CD14-positive monocyte (primary cell): ENCODE results near the gene NRXN3. TPM values are rescaled to one million over a fixed set of nuclear protein-coding genes. Genes with fewer than 3 reads are reported as not detected.

ENCODE experiments used
- DNase-seq, 3 donors: peaks; one replicate each; pipeline ENCODE4 v3.0.0-alpha.2; 2011 to 2022
- H2AFZ ChIP-seq: 2 replicates; pipeline ENCODE4 v1.6.0; 2012; ENCODE audit warnings: mild to moderate bottlenecking, low read depth, low read length, inconsistent platforms; ENCODE audit not compliant: insufficient read depth, poor library complexity, severe bottlenecking
- H3K27ac ChIP-seq, 2 donors: 1 replicate in 1 of 2; 2 replicates in 1 of 2; pipeline ENCODE4 v1.5.1; 2012 to 2013; ENCODE audit warnings: low read length in 2 of 2, control low read depth in 1 of 2, inconsistent platforms in 1 of 2, low read depth in 1 of 2, mild to moderate bottlenecking in 1 of 2
- H3K27me3 ChIP-seq, 2 donors: one replicate each; pipeline versions ENCODE4 v1.6.0 to v1.6.1; 2011 to 2013; ENCODE audit warnings: low read length in 2 of 2; ENCODE audit not compliant: control insufficient read depth in 2 of 2, insufficient read depth in 2 of 2
- H3K36me3 ChIP-seq, 2 donors: replicated peaks in 1 of 2; 1 replicate in 1 of 2; 2 replicates in 1 of 2; pipeline versions ENCODE4 v1.5.1 to v1.6.1; 2012 to 2013; ENCODE audit warnings: low read length in 2 of 2, control low read depth in 1 of 2, inconsistent platforms in 1 of 2, mild to moderate bottlenecking in 1 of 2; ENCODE audit not compliant: insufficient read depth in 2 of 2, control insufficient read depth in 1 of 2
- H3K4me1 ChIP-seq, 2 donors: 1 replicate in 1 of 2; 2 replicates in 1 of 2; pipeline versions ENCODE4 v1.5.1 to v1.6.1; 2012 to 2013; ENCODE audit warnings: low read length in 2 of 2, control low read depth in 1 of 2, inconsistent platforms in 1 of 2, mild to moderate bottlenecking in 1 of 2, moderate library complexity in 1 of 2; ENCODE audit not compliant: insufficient read depth in 2 of 2, control insufficient read depth in 1 of 2
- H3K4me2 ChIP-seq: replicated peaks from 2 replicates; pipeline ENCODE3; 2012; ENCODE audit warnings: low read length, moderate library complexity, mild to moderate bottlenecking; ENCODE audit not compliant: poor library complexity, severe bottlenecking; ENCODE audit errors: extremely low read depth
- H3K4me3 ChIP-seq, 3 experiments: fragments of 200-600 bp in 1 of 3; sonication (generic) in 1 of 3; replicated peaks in 1 of 3; 1 replicate in 2 of 3; 2 replicates in 1 of 3; pipeline ENCODE4 v1.5.1; 2011 to 2013; ENCODE audit warnings: low read length in 3 of 3, mild to moderate bottlenecking in 3 of 3, control low read depth in 2 of 3, low read depth in 2 of 3, inconsistent platforms in 1 of 3, moderate library complexity in 1 of 3
- H3K79me2 ChIP-seq: 2 replicates; pipeline ENCODE4 v1.6.0; 2012; ENCODE audit warnings: mild to moderate bottlenecking, control low read depth, inconsistent platforms, low read length, moderate library complexity; ENCODE audit not compliant: insufficient read depth
- H3K9ac ChIP-seq: 2 replicates; pipeline ENCODE4 v1.6.0; 2017; ENCODE audit warnings: low read length, mild to moderate bottlenecking; ENCODE audit not compliant: insufficient read depth, poor library complexity, severe bottlenecking
- H3K9me3 ChIP-seq, 2 donors: replicated peaks in 1 of 2; 1 replicate in 1 of 2; 2 replicates in 1 of 2; pipeline versions ENCODE4 v1.5.1 to v1.6.1; 2012 to 2013; ENCODE audit warnings: low read length in 2 of 2, control low read depth in 1 of 2; ENCODE audit not compliant: control insufficient read depth in 1 of 2, insufficient read depth in 1 of 2
- H4K20me1 ChIP-seq: 2 replicates; pipeline ENCODE4 v1.6.0; 2012; ENCODE audit warnings: mild to moderate bottlenecking, low read length, control low read depth, moderate library complexity; ENCODE audit not compliant: insufficient read depth
- H3K27ac Mint-ChIP-seq, 7 donors: one replicate each; pipeline ENCODE4 v1.8.0; 2020; ENCODE audit warnings: mild to moderate bottlenecking in 7 of 7, mixed read lengths in 7 of 7, moderate library complexity in 6 of 7, inconsistent platforms in 2 of 7
- H3K27me3 Mint-ChIP-seq, 3 donors: one replicate each; pipeline ENCODE4 v1.8.0; 2021 to 2022; ENCODE audit warnings: low read depth in 3 of 3, mild to moderate bottlenecking in 3 of 3, mixed read lengths in 3 of 3, moderate library complexity in 3 of 3, inconsistent platforms in 1 of 3
- H3K36me3 Mint-ChIP-seq, 2 donors: one replicate each; pipeline ENCODE4 v1.8.0; 2020; ENCODE audit warnings: mixed read lengths in 2 of 2, inconsistent platforms in 1 of 2, mild to moderate bottlenecking in 1 of 2
- H3K4me1 Mint-ChIP-seq: one replicate; pipeline ENCODE4 v1.8.0; 2020; ENCODE audit warnings: mild to moderate bottlenecking, mixed read lengths
- H3K4me3 Mint-ChIP-seq, 2 donors: one replicate each; pipeline ENCODE4 v1.8.0; 2020; ENCODE audit warnings: mild to moderate bottlenecking in 2 of 2, mixed read lengths in 2 of 2, moderate library complexity in 1 of 2
- H3K9me3 Mint-ChIP-seq, 7 donors: one replicate each; pipeline ENCODE4 v1.8.0; 2020 to 2022; ENCODE audit warnings: mixed read lengths in 7 of 7, mild to moderate bottlenecking in 6 of 7, moderate library complexity in 6 of 7, inconsistent platforms in 2 of 7
- CTCF ChIP-seq: fragments of 200-600 bp; IDR thresholded peaks from one replicate; pipeline ENCODE4 v1.8.0; 2022; ENCODE audit warnings: antibody characterized with exemption, mild to moderate bottlenecking
- WGBS: methylation state at CpG from one replicate; pipeline ENCODE4 v1.1.5; 2013; ENCODE audit warnings: missing lambda C conversion rate; ENCODE audit not compliant: insufficient coverage; 5-methylcytosine and 5-hydroxymethylcytosine counted together
- intact Hi-C, 2 donors: fragments of 100-400 bp; cut with micrococcal nuclease; formaldehyde crosslinking; loops; one replicate each; pipeline versions ENCODE4 v1.15.0 to v1.15.1; 2023
- polyA plus RNA-seq, 3 donors: library from polyadenylated mRNA; depleted of rRNA in 1 of 3; unstranded in 2 of 3; stranded (reverse) in 1 of 3; fragments of 300-500 nt in 2 of 3; fragments of >200 nt in 1 of 3; fragmentation: Illumina TruSeq in 2 of 3; gene quantifications; 1 replicate in 2 of 3; 2 replicates in 1 of 3; pipeline ENCODE4 v1.2.3, GENCODE V29; 2012 to 2021

The NRXN3 gene
- polyA plus RNA-seq, 3 donors, result not detected

GRCh38 chr14:79161571-79161970 is 991.4 kb downstream of the NRXN3 start:
- Histone ChIP-seq H3K4me3 (no peak overlapping the region), H4K20me1 (no peaks in the 10 kb centered on the region), H3K9ac (no peak overlapping the region), H3K4me2 (no peak overlapping the region), H3K4me1 (no peaks in the 10 kb centered on the region), H3K36me3 (no peaks in the 10 kb centered on the region), H3K79me2 (no peaks in the 10 kb centered on the region), H2AFZ (no peak overlapping the region), H3K9me3 (no peaks in the 10 kb centered on the region), H3K27me3 (no peaks in the 10 kb centered on the region), H3K27ac (no peak overlapping the region)
- intact Hi-C loops, result no loop called here
- Mint-ChIP-seq H3K9me3 (peaks cover 0 to 3% (median 0%) of the 10 kb centered on the region in 7 donors), H3K4me3 (no peak overlapping the region), H3K4me1 (no peaks in the 10 kb centered on the region), H3K36me3 (no peaks in the 10 kb centered on the region), H3K27me3 (peaks cover 0 to 2% (median 0%) of the 10 kb centered on the region in 3 donors), H3K27ac (no peak overlapping the region)
- DNase-seq, result no peak
- 46% methylated on average over 4 of the region's 7 CpGs for WGBS
- no peak for TF ChIP-seq CTCF

GRCh38 chr14:79162833-79163232 is 992.7 kb downstream of the NRXN3 start:
- no peaks in the 10 kb centered on the region for H3K79me2 ChIP-seq
- no peaks in the 10 kb centered on the region for H3K9me3 ChIP-seq
- H3K27me3 ChIP-seq, result no peaks in the 10 kb centered on the region
- Mint-ChIP-seq H3K4me1 (no peaks in the 10 kb centered on the region), H3K27ac (no peak overlapping the region), H3K36me3 (no peaks in the 10 kb centered on the region), H3K27me3 (peaks cover 0 to 3% (median 0%) of the 10 kb centered on the region in 3 donors), H3K4me3 (no peak overlapping the region), H3K9me3 (peaks cover 0 to 3% (median 0%) of the 10 kb centered on the region in 7 donors)
- H3K4me3 ChIP-seq, result no peak overlapping the region
- no peak for DNase-seq
- no peaks in the 10 kb centered on the region for H4K20me1 ChIP-seq
- intact Hi-C loops, result no loop called here
- no peak overlapping the region for H3K9ac ChIP-seq
- no peaks in the 10 kb centered on the region for H3K36me3 ChIP-seq
- no peak overlapping the region for H3K4me2 ChIP-seq
- H2AFZ ChIP-seq, result no peak overlapping the region
- no peaks in the 10 kb centered on the region for H3K4me1 ChIP-seq
- no peak overlapping the region for H3K27ac ChIP-seq
- TF ChIP-seq CTCF, result no peak
